Loucy (cell line): ENCODE data around the gene CCDC102B.

Source experiments
- CTCF ChIP-seq: fragments of 200-600 bp; sonication (generic); conservative IDR thresholded peaks from 2 replicates; pipeline ENCODE4 v1.5.1; 2014; ENCODE audit warnings: mild to moderate bottlenecking, antibody characterized with exemption, low read length
- EZH2phosphoT487 ChIP-seq: fragments of 200-600 bp; IDR thresholded peaks from 2 replicates; pipeline ENCODE4 v1.6.1; 2018; ENCODE audit warnings: antibody characterized with exemption, mild to moderate bottlenecking, moderate library complexity, borderline replicate concordance

- no peak for TF ChIP-seq CTCF
- no peak for TF ChIP-seq EZH2phosphoT487
These were observed 142.9 kb downstream of the CCDC102B start for GRCh38 chr18:68940754-68941153.
